HG02623 (cell line): ENCODE data around the gene MLANA.
A peak's percentile ranks its signal among the peaks of the same experiment; 100 is the strongest.

ENCODE experiments used
- ATAC-seq: cut with Tn5 transposase; IDR thresholded peaks from one replicate; pipeline ENCODE4 v1.9.1; 2021; ENCODE audit warnings: moderate library complexity; ENCODE audit not compliant: unreplicated experiment

MLANA gene

DNA sequence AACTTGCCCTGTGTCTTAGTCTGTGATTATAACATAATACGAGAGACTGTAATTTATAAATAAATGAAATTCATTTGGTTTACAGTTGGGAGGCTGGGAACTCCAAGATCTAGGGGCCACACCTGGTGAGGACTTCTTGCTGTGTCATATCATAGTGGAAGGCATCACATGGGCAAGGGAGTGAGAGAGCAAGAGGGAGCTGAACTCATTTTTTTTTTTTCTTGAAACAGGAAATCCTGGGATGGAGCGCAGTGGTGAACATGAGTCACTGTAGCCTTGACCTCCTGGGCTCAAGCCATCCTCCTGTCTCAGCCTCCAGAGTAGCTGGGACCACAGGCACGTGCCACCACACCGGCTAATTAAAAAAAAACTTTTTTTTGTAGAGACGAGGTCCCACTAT is 7.2 kb downstream of the MLANA start:
- ATAC-seq, result no peak

DNA sequence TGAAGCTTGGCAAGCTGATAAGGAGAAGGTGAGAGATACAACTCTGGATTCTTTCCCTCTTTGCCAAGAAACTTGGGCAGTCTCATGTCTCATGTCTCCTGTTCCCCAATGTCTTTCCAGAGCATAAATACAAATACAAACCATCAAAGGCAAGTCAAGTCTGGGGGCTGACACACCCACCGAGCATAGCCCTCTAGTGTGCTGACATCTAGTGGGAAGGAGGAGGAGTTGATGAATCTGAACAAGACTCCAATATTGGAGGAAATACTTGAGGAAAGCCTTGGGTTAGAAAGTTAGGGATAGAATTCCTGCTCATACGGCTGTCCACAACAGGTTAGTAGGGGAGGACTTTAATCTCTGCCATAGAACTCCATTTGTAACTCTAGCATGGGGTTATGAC is 8.6 kb downstream of the MLANA start:
- no peak for ATAC-seq

DNA sequence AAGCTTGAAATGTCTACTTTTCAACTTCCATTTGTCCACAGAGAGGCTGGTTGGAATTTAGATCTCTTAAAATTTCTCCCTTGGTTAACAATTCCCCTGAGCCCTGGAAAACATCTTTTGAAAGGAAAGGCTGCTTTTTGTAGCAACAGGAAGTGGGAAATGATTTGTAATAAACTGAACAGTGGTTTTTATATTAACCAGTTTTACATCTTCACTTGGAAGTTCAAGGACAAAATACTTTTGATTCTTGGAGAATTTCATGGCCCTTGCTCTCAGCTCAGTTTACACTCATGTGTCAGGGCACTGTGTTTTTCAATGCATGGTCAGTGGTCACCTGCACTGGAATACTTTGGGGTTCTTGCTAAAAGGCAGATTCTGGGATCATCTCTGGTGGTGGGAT is 9.9 kb downstream of the MLANA start:
- ATAC-seq, result no peak

DNA sequence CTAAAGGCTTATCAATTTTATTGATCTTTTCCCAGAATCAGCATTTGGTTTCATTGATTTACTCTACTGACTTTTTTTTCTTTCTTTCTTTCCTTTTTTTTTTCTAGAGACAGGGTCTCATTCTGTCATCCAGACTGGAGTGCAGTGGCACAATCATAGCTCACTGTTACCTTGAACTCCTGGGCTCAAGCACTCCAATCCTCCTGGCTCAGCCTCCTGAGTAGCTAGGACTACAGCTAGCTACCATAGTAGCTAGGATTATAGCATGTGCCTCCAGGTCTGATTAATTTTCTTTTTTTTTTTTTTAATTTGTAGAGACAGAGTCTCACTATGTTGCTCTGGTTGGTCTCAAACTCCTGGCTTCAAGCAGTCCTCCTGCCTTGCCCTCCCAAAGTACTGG is 11.7 kb downstream of the MLANA start:
- ATAC-seq, result no peak

DNA sequence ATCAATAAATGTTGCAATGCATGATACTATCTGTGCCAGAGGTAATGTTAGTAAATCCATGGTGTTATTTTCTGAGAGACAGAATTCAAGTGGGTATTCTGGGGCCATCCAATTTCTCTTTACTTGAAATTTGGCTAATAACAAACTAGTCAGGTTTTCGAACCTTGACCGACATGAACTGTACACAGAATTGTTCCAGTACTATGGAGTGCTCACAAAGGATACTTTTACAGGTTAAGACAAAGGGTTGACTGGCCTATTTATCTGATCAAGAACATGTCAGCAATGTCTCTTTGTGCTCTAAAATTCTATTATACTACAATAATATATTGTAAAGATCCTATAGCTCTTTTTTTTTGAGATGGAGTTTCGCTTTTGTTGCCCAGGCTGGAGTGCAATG is 18.2 kb downstream of the MLANA start:
- no peak for ATAC-seq

DNA sequence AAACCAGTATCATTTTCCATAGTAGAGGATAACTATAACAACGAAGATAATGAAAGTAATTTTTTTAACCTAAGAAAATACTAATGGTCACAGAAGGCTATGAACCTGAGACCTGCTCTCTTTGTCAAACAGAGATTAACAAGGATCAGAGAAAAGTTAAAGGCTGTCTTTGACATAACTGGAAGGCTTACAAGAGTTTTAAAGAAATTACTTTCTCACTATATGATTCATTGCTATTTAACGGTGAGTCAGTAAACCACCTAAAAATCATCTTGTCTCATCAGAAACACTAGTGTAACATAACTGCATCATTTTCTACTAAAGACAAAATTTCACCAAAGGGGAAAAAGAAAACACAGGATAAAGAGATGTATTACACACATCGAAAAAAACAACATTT is 19.3 kb downstream of the MLANA start:
- no peak for ATAC-seq

DNA sequence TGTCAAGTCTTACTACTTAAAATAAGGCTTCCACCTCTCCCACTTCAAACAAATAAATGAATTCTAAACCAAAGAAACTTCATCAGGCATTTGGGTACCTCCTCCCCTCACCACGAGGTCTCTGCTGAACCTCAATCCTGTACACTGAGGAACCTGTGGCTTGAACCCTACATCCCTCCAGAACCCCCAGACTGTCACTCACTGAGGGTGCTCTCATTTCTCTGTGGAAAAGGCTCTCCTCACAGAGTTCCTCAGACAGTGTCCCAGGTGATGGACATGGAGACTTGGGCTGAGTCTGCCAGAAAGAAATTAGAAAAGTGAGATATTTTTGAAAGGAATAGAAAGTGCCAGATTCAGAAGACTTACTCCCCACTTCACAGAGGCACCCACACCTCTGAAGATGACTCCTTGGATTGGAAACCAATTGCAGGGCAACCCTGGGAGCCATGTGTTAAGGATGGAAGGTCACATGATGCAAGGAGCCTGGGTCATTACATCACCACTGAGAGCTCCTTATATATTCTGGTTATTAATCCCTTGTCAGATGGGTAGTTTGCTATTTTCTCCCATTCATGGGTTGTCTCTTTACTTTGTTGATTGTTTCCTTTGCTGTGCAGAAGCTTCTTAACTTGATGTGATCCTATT is 19.8 kb downstream of the MLANA start:
- no peak for ATAC-seq

DNA sequence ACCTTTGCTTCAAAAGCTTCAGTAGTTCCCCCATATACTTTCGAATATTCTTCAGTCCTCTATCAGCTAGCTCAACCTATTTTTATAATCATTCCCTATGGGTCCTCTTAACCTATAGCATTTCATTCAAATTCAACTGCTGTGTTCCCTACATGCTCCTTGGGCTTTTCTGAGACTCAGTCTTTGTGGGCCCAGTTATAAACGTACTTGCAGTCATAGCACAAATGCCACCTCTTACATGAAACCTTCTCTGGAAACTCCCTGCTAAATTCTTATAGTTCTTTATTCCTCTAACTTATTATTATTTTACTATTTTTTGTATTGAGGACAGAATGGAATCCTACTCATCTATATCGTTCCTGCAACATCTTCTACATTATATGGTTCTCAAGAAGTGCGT is 24.7 kb downstream of the MLANA start:
- no peak for ATAC-seq

DNA sequence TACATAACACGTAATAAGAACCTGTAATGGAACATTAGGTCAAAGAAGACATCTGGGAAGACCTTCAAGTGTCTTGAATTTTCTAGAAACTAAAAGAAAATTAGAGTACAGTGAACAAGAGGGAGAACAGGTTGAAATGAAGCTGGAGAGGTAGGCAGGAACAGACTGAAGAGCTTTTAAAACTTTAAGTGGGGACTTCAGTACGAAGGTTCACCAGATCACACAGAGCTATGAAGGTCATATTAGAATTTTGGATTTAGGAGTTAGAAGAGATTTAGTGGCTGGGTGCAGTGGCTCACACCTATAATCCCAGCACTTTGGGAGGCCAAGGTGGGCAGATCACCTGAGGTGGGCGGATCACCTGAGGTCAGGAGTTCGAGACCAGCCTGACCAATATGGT is 26.6 kb downstream of the MLANA start:
- ATAC-seq, result no peak

DNA sequence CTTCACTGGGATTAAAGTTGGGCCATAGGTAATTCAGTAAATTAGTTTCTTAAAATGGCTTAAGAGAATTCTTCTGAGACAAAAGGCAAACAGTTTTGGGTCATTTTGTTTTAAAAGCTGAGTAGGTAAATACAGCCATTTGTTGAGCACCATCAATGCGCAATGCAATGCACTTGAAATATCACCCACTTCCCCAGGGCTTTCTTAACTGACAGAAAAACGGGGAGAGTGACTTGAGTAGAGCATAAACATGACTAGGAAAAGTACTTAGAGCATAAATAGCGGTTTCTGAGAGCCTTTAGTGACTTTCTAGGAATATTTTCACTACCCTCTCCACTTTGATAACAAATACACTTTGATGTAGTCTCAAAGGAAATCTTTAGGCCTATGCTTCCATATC is 27.2 kb downstream of the MLANA start:
- ATAC-seq, result no peak

DNA sequence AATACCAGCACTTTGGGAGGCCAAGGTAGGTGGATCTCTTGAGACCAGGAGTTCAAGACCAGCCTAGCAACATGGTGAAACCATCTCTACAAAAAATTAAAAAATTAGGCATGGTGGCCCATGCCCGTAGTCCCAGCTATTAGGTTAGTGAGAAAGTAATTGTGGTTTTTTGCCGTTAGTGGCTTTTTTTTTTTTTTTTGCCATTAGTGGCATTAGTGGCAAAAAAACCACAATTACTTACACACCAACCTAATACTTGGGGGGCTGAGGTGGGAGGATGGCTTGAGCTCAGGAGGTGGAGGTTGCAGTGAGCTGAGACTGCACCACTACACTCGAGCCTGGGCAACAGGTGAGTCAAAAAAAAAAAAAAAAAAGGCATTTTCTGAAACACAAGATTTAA is 27.8 kb downstream of the MLANA start:
- no peak for ATAC-seq

DNA sequence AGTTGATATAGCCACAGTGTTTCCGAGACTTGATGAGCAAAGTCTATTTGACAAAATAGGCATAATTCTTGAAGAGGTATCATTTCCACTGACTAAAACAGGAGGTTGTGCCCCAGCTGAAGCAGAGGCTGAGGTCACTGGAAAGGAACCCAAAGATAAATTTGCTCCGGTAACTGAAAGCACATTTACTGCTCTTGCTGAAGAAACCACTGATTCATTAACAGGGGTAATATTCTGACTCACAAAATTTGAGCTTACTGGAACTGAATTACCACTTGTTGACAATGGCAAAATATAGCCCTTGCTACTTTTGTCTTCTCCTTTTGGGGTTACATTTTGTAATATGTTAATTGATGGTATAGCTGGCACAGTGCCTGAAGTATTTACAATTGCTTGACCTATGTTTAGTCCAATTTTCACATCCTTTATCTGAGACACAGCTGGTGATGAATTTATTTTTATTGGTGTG is 30.2 kb downstream of the MLANA start:
- peak; percentile 80 for ATAC-seq

DNA sequence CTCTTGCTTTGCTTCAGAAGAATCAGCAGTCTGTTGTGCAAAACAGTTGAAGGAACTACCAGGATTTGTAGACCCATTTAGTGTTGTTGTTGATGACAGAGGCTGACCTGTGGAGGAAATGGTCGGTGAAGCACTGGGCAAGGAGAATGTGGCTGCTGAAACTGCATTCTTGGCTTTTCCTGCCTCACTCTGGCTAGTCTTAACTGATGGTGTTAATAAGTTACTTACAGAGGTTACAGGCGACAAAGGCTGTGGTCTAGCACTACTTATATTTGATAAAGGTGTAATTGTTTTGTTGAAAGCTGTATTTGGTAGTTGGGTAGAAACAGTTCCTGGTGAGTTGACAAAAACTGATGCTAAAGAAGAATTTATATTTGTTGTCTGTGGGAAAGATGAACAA is 31.5 kb downstream of the MLANA start:
- no peak for ATAC-seq

DNA sequence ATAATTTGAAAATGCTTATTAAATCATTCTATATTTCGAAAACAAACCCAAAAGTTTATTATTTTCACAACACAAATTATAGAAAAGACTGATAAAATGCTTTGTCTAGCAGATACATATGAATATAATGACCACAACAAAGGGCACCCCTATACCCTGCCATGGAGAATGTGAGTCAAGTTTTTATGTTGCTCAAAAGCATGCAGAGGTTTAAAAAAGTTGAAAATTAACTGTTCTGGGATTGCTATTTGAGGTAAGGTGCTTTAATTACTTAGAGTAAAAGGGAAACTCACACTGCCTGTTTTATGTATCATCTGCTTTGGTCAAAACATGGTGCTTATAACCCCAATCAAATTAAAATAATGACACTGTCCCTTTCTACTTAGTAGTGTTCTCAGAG is 41.0 kb downstream of the MLANA start:
- ATAC-seq, result no peak

DNA sequence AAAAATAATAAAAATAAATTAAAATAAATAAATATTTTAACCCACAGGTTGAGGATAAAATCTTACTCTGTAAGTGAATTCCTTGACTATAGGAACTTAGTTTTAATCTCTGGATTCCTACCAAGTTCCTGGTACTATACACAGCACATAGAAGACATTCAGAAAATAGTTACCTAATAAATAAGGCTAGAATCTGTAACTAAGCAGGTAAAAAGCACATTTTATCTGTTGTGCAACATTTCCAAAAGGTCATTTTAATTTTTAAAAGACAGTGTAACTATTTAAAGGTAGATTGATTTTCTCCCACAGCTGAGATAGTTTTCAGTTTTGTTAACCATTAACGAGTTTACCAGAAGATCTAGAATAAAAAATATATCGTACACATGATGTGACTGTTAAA is 47.8 kb downstream of the MLANA start:
- ATAC-seq, result no peak

DNA sequence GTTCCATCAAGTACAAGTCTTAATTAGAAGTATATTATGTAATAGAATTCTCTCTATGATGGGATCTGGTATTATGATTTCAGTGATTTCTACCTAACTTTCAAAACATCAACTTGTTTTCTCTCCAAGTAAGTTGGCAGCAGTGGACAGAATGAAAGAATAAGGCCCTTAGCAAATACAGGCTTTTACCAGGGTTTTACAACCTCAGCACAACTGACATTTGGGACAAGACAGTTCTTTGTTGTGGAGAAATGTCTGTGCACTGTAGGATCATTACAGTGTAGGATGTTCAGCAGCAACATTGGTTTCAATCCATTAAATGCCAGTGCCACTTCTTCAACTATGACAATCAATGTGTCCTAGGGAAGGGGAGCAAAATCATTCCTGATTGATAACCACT is 48.8 kb downstream of the MLANA start:
- ATAC-seq, result no peak

DNA sequence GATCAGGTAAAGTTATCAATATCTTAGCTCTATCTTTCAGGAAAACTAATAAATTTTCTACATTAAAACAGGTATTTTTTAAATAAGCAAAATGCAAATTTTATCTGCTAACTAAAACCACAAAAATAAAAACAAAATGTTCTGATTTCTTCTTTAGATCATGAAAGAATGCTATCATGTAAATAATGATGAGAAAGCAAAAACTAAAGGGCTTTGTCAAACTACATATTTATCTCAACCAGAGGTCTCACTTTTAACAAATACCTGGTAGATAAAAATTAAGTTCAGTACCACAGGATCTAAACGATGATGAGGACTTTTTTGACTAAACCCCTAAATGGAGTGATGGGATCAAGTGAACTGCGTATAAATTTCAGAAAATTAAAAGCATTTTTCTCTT is 50.5 kb downstream of the MLANA start:
- ATAC-seq, result no peak

DNA sequence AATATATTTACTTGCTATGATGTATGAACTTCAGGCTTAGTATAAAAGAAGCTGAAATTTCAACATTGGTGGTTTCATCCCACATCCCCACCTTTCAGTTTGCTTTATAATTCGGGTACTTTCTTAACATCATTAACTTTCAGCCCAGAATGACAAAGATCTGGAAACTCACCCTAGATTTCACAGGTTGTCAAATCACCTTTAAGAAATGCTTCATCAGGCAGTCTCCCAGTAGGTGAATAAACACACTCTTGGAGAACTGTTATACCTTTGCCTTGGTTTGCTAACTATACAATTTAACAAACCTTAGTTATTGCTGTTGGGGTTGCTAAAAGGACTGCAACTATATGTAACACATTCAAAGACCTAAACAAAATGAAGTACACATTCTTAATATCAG is 54.4 kb downstream of the MLANA start:
- ATAC-seq, result no peak

DNA sequence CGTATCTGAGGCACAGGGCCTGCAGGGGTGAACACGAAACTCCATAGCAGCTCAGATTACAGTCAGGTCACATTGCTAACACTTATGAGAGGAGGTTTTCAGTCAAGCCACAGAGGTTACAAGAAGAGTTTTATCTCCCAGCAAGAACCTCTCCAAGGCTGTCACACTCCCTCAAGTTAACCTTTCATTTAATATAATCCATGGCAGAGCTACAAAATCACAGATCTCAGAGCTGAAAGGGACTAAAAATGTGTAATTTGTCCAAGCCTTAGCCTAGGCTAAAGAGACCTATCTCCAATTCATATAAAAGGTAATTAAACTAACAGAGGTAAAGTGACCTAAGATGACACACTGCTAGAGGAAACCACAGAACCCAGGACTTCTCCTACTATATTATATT is 57.2 kb downstream of the MLANA start:
- ATAC-seq, result no peak

DNA sequence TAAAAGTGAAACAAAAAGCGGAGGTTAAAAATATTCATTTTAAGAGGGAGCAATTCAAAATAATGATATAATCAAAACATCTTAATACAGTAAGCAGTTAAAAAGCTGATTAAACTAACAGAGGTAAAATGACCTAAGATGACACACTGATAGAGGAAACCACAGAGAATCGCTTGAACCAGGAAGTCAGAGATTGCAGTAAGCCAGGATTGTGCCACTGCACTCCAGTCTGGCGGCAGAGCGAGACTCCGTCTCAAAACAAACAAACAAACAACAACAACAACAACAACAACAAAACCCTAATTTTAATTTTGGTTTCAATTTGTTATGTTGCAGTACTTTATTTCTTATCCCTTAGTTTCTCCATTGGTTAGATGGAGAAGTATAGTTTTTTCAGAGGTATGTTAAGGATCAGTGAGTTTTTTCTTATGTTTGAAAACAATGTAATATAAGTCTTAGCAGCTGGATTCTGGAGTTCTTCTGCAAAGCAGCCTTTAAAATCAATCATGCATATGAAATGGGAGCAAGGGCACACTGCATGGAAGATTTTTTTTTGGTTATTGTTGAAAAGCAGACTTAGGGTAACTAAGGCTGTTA is 58.5 kb downstream of the MLANA start:
- no peak for ATAC-seq

DNA sequence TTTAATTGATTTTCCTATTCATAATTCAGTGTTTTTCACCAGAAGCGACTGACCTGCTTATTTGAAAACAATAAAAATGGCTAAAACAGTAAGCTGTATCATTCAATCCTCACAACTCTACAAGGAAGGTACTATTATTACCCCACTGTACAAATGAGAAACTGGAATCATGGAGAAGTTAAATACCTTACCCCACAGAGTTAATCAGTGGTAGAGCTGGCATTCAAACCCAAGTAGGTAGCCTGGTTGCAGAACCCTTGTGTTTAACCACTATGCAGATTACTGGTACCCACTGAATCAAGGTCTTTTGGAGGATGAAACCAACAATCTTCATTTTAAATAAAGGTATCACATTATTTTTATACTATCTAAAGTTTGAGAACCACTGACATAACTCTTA is 59.6 kb downstream of the MLANA start:
- ATAC-seq, result no peak

DNA sequence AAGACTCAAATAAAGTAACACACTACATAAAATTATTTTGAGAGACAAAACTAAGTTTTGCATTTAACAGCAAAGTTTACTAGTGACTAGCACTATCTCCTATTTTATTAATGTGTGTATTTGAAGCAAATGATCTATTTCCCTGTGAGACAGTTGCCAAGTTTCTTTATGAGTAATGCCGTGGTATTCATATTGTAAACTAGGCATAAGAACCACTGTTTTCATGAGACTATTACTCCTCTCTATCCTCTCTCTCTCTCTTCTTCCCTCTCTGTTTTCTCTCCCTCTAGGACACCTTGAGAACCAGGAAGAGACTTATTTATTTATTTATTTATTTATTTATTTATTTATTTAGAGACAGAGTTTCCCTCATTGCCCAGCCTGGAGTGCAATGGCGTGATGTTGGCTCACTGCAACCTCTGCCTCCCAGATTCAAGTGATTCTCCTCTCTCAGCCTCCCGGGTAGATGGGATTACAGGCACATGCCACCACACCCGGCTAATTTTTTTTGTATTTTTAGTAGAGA is 61.1 kb downstream of the MLANA start:
- ATAC-seq, result no peak
